Measurements from ENCODE around the gene ZNRF3.

ZNRF3 gene

GRCh38 chr22:28951530-28951929 lies 68.2 kb downstream of the ZNRF3 start:
- POLR2A ChIA-PET, result interaction anchor here (0.6 to 0.7 kb wide), 2 partner anchors 67 to 252 kb away, joined by 4 to 6 read pairs; no protein-coding TSS in a partner anchor
- Histone ChIP-seq H3K36me3 (ENCODE audit: control insufficient read depth in 2 of 2, insufficient read depth in 1 of 2, low read length in 2 of 2) (no peaks in the 10 kb centered on the region; a peak in 1 of 3 replicates), H3K4me3 (ENCODE audit: low read depth, low read length) (no peak overlapping the region), H3K4me1 (ENCODE audit: control insufficient read depth, insufficient read depth, low read length) (peaks cover 18% of the 10 kb centered on the region), H3K27ac (ENCODE audit: extremely low read depth, low read depth, low read length) (no peak overlapping the region), H3K9me3 (ENCODE audit: control insufficient read depth, insufficient read depth, low read depth, low read length) (peaks cover 2% of the 10 kb centered on the region; the same call in 1 of the 2 replicates)
- no peak for TF ChIP-seq ZNF155 (tag by site-specific recombination; IDR thresholded peaks at IDR 0.05)
- no peak for TF ChIP-seq ZNF701 (tag by site-specific recombination; IDR thresholded peaks at IDR 0.05)
- no peak for TF ChIP-seq ZBTB8A (tag by site-specific recombination; IDR thresholded peaks at IDR 0.05)
- TF ChIP-seq ZNF10 (tag by site-specific recombination; IDR thresholded peaks at IDR 0.05), result no peak
- TF ChIP-seq FEZF1 (tag by site-specific recombination; IDR thresholded peaks at IDR 0.05), result no peak
- no peak for TF ChIP-seq ZNF23 (tag by site-specific recombination; IDR thresholded peaks at IDR 0.05; ENCODE audit: borderline replicate concordance)
- TF ChIP-seq ZNF221 (tag by site-specific recombination; IDR thresholded peaks at IDR 0.05; ENCODE audit: borderline replicate concordance), result no peak
- TF ChIP-seq ZNF560 (tag by site-specific recombination; IDR thresholded peaks at IDR 0.05; ENCODE audit: borderline replicate concordance), result no peak
- no peak for TF ChIP-seq ZBTB7A (tag by site-specific recombination; IDR thresholded peaks at IDR 0.05; ENCODE audit: low read depth)
- TF ChIP-seq ZNF175 (tag by site-specific recombination; IDR thresholded peaks at IDR 0.05), result no peak
- no peak for TF ChIP-seq ZNF555 (tag by site-specific recombination; conservative IDR thresholded peaks at IDR 0.05)
- CTCF ChIA-PET, result interaction anchor here (0.7 to 3.3 kb wide), 5 partner anchors 9 to 94 kb away, joined by 3 to 12 read pairs (median 3); no protein-coding TSS in a partner anchor

GRCh38 chr22:28951969-28952521 lies 68.7 kb downstream of the ZNRF3 start:
- H3K9me3 ChIP-seq (ENCODE audit: control insufficient read depth, insufficient read depth, low read depth, low read length), result no peaks in the 10 kb centered on the region
- CTCF ChIA-PET, result interaction anchor here (0.7 to 3.3 kb wide), 6 partner anchors 9 to 908 kb away, joined by 3 to 12 read pairs (median 3); no protein-coding TSS in a partner anchor
- peaks cover 18% of the 10 kb centered on the region for H3K4me1 ChIP-seq (ENCODE audit: control insufficient read depth, insufficient read depth, low read length)
- H3K4me3 ChIP-seq (ENCODE audit: low read depth, low read length), result no peak overlapping the region
- POLR2A ChIA-PET, result interaction anchor here (0.6 to 0.7 kb wide), 2 partner anchors 67 to 251 kb away, joined by 4 to 6 read pairs; no protein-coding TSS in a partner anchor
- no peaks in the 10 kb centered on the region; a peak in 1 of 3 replicates for H3K36me3 ChIP-seq (ENCODE audit: control insufficient read depth in 2 of 2, insufficient read depth in 1 of 2, low read length in 2 of 2)
- H3K27ac ChIP-seq (ENCODE audit: extremely low read depth, low read depth, low read length), result no peak overlapping the region
- TF ChIP-seq ZIC2 (tag by site-specific recombination; IDR thresholded peaks at IDR 0.05) (peak; percentile 50; the same call in 1 of the 2 replicates), ZNF114 (tag by site-specific recombination; IDR thresholded peaks at IDR 0.05) (no peak), ZNF302 (tag by site-specific recombination; IDR thresholded peaks at IDR 0.05; ENCODE audit: low read depth) (no peak), ZNF626 (tag by site-specific recombination; IDR thresholded peaks at IDR 0.05) (no peak), GLIS2 (tag by site-specific recombination; IDR thresholded peaks at IDR 0.05) (no peak), ZNF513 (tag by site-specific recombination; IDR thresholded peaks at IDR 0.05) (no peak), ZNF37A (tag by site-specific recombination; IDR thresholded peaks at IDR 0.05) (no peak), ZNF433 (tag by site-specific recombination; IDR thresholded peaks at IDR 0.05; ENCODE audit: low read depth) (no peak), GLIS1 (tag by site-specific recombination; IDR thresholded peaks at IDR 0.05) (peak; percentile 39), ZNF544 (tag by site-specific recombination; IDR thresholded peaks at IDR 0.05) (no peak), ZNF561 (tag by site-specific recombination; IDR thresholded peaks at IDR 0.05; ENCODE audit: borderline replicate concordance) (no peak), ZBTB44 (tag by site-specific recombination; IDR thresholded peaks at IDR 0.05) (peak; percentile 69; the same call in 1 of the 2 replicates), ZNF654 (tag by site-specific recombination; IDR thresholded peaks at IDR 0.05; ENCODE audit: low read depth) (peak; percentile 39), ZFP37 (tag by site-specific recombination; IDR thresholded peaks at IDR 0.05) (0 out of 2 replicates have a peak, but pooled peaks have one; percentile 28), REPIN1 (tag by site-specific recombination; IDR thresholded peaks at IDR 0.05; ENCODE audit: low read depth) (no peak), ZNF112 (tag by site-specific recombination; IDR thresholded peaks at IDR 0.05) (no peak), ZBTB49 (tag by site-specific recombination; IDR thresholded peaks at IDR 0.05; ENCODE audit: low read depth) (no peak), CTCF (tag by site-specific recombination; IDR thresholded peaks at IDR 0.05) (peak; percentile 63)
